ENCODE measurements around the gene HSPG2. TPM values are rescaled to one million over a fixed set of nuclear protein-coding genes. Genes with fewer than 3 reads are reported as not detected.

Gene HSPG2
- total and polyA plus RNA-seq, 2 of the 13 experiments (the other 11 are each of a cell fraction or from before 2014, with no cell fraction given): 9.1 to 13.1 TPM

DNA sequence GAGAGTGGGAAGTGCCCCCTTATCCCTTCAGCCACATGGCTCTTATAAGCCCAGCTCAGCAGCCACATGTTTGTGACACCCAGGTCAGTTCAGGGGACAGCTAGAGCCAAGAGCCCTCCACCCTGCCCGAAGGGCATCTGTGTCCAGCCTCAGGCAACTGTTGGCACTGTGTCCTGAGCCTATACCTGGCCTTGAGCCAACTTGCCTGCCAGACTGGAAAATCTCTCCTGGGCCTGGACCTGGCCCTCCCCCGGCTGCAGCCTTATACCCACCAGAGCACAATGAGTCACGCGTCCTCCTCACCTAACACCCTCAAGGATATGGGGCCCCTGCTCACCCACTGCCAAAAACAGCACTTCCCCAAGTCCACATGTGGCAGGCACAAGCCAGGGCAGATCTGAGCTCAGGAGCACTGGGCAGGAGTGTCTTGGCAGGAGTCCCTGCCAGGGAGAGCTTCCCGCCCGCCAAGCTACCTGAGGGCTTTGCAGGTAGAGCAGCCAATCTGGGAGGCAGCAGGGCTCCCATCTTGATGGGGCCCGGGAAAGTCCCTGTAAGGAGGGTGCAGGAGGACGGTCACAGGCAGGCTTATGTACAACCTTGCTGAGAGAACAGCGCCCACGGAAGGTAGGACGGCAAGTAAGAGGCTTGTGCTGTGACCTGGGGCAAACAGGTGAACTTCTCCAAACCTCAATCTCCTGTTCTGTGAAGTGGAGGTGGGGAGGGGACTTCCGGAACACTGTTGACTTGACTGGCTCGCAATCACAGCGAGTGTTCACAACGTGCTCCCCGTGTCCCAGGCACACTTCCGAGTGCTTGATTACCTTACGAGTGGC lies 19.8 kb upstream of the HSPG2 start (continued):
- 0 out of 2 replicates have a peak, but pooled peaks have one; percentile 26 for TF ChIP-seq ARID2 (CRISPR knock-in tag; IDR thresholded peaks at IDR 0.05; ENCODE audit: borderline replicate concordance)
- no peak for TF ChIP-seq ZNF432 (CRISPR knock-in tag; IDR thresholded peaks at IDR 0.05; ENCODE audit: borderline replicate concordance)
- TF ChIP-seq HNRNPUL1 (IDR thresholded peaks at IDR 0.05; ENCODE audit: low read depth, low read length): no peak
- no peak for TF ChIP-seq CBFB (CRISPR knock-in tag; IDR thresholded peaks at IDR 0.05)
- TF ChIP-seq, protein P1, sequence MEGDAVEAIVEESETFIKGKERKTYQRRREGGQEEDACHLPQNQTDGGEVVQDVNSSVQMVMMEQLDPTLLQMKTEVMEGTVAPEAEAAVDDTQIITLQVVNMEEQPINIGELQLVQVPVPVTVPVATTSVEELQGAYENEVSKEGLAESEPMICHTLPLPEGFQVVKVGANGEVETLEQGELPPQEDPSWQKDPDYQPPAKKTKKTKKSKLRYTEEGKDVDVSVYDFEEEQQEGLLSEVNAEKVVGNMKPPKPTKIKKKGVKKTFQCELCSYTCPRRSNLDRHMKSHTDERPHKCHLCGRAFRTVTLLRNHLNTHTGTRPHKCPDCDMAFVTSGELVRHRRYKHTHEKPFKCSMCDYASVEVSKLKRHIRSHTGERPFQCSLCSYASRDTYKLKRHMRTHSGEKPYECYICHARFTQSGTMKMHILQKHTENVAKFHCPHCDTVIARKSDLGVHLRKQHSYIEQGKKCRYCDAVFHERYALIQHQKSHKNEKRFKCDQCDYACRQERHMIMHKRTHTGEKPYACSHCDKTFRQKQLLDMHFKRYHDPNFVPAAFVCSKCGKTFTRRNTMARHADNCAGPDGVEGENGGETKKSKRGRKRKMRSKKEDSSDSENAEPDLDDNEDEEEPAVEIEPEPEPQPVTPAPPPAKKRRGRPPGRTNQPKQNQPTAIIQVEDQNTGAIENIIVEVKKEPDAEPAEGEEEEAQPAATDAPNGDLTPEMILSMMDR (CRISPR knock-in tag; IDR thresholded peaks at IDR 0.05): peak; percentile 31; the same call in 1 of the 2 replicates
- peak; percentile 20 for TF ChIP-seq ZNF407 (CRISPR knock-in tag; IDR thresholded peaks at IDR 0.05; ENCODE audit: not compliant biosample characterization)
- TF ChIP-seq ZEB1 (IDR thresholded peaks at IDR 0.05; ENCODE audit: insufficient replicate concordance, low read depth): peak; percentile 71
- TF ChIP-seq ETV5 (CRISPR knock-in tag; IDR thresholded peaks at IDR 0.05; ENCODE audit: borderline replicate concordance): peak; percentile 85; the same call in 1 of the 2 replicates
- TF ChIP-seq, protein P2, sequence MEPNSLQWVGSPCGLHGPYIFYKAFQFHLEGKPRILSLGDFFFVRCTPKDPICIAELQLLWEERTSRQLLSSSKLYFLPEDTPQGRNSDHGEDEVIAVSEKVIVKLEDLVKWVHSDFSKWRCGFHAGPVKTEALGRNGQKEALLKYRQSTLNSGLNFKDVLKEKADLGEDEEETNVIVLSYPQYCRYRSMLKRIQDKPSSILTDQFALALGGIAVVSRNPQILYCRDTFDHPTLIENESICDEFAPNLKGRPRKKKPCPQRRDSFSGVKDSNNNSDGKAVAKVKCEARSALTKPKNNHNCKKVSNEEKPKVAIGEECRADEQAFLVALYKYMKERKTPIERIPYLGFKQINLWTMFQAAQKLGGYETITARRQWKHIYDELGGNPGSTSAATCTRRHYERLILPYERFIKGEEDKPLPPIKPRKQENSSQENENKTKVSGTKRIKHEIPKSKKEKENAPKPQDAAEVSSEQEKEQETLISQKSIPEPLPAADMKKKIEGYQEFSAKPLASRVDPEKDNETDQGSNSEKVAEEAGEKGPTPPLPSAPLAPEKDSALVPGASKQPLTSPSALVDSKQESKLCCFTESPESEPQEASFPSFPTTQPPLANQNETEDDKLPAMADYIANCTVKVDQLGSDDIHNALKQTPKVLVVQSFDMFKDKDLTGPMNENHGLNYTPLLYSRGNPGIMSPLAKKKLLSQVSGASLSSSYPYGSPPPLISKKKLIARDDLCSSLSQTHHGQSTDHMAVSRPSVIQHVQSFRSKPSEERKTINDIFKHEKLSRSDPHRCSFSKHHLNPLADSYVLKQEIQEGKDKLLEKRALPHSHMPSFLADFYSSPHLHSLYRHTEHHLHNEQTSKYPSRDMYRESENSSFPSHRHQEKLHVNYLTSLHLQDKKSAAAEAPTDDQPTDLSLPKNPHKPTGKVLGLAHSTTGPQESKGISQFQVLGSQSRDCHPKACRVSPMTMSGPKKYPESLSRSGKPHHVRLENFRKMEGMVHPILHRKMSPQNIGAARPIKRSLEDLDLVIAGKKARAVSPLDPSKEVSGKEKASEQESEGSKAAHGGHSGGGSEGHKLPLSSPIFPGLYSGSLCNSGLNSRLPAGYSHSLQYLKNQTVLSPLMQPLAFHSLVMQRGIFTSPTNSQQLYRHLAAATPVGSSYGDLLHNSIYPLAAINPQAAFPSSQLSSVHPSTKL (CRISPR knock-in tag; IDR thresholded peaks at IDR 0.05): 0 out of 2 replicates have a peak, but pooled peaks have one; percentile 7
- no peak for TF ChIP-seq SUZ12 (IDR thresholded peaks at IDR 0.05; ENCODE audit: low read depth, low read length)
- TF ChIP-seq ZNF572 (CRISPR knock-in tag; IDR thresholded peaks at IDR 0.05): peak; percentile 91
- TF ChIP-seq ZNF691 (CRISPR knock-in tag; IDR thresholded peaks at IDR 0.05; ENCODE audit: borderline replicate concordance, low read depth): peak; percentile 94
